Tibial nerve (tissue), 3 donors: ENCODE data around the gene RPP25L.

Experiments used
- EP300 ChIP-seq, 2 donors: sonication (generic); formaldehyde crosslinking; IDR thresholded peaks; one replicate each; pipeline ENCODE4 v1.6.1; 2017; ENCODE audit warnings: antibody characterized with exemption in 2 of 2, mild to moderate bottlenecking in 1 of 2
- POLR2A ChIP-seq, 2 donors: fragments of 450-650 bp; IDR thresholded peaks; one replicate each; pipeline ENCODE4 v1.6.1; 2017; ENCODE audit warnings: antibody characterized with exemption in 2 of 2, mild to moderate bottlenecking in 2 of 2, moderate library complexity in 2 of 2

GRCh38 chr9:34637356-34638137 lies 25.6 kb upstream of the RPP25L start, which contains the start of gene SIGMAR1:
- TF ChIP-seq EP300 (IDR thresholded peaks at IDR 0.05) (peak in 1 of 2 donors; percentile 89), POLR2A (IDR thresholded peaks at IDR 0.05) (peak; percentile 68 to 84)
